SKM-1 treated with dmso at 0.1 percent for 144 hours (cell line): ENCODE results near the gene TSPO.

Experiments used
- DNase-seq: peaks from one replicate; lab custom pipeline; 2025; ENCODE audit not compliant: unreplicated experiment; lab: John Stamatoyannopoulos, UW

The TSPO gene

GRCh38 chr22:43157874-43158546, 6.7 kb downstream of the TSPO start:
- DNase-seq = no peak

DNA sequence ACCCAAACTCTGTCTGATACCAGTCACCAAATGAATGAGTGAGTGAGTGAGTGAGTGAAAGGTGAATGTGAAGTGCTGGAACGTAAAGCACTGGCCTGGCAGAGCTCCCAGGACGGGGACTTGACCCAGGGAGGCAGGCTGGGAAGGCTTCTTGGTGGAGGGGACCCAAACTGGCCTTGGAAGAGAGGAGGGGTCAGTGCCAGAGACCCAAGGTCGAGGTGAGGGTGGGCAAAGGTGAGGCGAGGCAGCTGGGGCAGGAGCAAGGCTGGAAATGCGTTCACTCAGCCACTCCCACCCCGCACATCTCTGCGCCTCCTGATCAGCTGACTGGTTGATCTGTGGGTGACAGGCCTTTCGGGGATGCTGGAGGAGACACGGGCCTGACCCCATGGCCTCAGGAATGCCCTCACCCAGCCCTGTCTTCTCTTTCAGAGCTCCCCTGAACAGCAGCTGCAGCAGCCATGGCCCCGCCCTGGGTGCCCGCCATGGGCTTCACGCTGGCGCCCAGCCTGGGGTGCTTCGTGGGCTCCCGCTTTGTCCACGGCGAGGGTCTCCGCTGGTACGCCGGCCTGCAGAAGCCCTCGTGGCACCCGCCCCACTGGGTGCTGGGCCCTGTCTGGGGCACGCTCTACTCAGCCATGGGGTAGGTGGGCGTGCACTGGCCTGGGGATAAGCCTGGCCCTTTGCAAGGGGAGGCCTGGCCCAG, 7.6 kb downstream of the TSPO start:
- DNase-seq = no peak

- no peak for DNase-seq
Measured at GRCh38 chr22:43159484-43160178, 8.3 kb downstream of the TSPO start.

- no peak for DNase-seq
Measured at GRCh38 chr22:43160497-43161126, 9.3 kb downstream of the TSPO start.

DNA sequence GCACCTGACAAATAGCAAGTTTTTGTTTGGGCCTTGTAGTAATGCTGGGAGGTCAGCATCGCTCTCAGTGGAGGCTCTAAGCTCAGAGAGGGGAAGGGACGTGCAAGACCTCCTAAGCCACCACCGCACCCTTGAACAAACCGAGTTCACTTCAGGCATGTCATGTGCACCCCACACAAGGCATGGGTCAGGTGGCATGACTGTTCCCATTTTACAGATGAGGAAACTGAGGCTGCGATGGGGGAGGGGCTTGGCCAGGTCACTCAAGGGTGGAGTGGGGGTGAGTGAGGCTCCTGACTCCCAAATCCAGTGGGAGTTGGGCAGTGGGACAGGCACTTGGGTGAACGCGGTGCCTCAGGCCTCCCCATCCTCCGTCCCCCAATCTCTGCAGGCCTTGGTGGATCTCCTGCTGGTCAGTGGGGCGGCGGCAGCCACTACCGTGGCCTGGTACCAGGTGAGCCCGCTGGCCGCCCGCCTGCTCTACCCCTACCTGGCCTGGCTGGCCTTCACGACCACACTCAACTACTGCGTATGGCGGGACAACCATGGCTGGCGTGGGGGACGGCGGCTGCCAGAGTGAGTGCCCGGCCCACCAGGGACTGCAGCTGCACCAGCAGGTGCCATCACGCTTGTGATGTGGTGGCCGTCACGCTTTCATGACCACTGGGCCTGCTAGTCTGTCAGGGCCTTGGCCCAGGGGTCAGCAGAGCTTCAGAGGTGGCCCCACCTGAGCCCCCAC, 11.2 kb downstream of the TSPO start:
- DNase-seq = no peak

DNA sequence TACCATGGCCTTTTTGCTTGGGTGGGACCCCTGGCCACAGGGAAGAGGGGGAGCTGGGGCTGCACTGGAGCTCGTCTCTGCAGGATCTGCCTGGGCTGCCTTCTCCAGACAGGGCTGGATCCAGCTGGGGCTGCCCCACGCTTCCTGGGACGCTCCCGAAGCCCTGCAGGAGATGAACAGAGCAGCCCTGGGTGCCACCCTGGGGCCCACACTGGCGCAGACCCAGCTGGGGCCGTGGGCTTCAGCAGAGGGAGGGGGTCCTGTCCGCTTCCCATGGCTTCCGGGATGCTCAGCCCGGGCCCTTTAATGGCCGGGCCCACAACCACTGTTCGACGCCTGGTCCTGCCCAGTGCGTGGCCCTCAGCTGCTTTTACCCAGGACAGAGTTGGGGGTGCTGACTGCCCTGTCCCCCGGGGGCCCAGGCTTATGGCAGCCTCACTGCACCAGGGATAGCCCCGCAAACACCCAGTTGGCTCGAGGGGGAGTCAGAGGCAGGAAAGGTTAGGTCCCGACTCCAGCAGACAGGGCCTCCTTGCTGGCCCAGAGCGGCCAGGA, 12.0 kb downstream of the TSPO start:
- no peak for DNase-seq

DNA sequence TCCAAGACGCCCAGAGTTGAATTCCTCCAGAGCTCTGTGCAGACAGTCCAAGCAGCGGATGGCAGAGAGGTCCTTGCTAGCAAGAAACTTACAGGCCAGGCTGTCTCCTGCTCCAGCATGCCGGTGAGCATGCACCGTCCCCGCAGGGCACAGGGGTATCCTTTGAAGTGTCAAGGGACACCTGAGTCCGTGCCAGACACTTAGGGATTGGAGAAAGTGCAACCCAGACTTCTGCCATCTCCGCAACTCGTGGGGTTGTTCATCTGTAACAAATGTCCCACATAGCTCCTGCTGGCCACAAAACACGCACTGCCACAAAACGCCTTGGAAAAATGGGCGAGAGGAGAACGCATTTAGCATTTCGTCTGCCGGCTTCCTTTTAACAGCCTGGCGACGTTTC, 13.3 kb downstream of the TSPO start:
- no peak for DNase-seq

GRCh38 chr22:43166132-43166930, 15.0 kb downstream of the TSPO start:
- DNase-seq = no peak

DNA sequence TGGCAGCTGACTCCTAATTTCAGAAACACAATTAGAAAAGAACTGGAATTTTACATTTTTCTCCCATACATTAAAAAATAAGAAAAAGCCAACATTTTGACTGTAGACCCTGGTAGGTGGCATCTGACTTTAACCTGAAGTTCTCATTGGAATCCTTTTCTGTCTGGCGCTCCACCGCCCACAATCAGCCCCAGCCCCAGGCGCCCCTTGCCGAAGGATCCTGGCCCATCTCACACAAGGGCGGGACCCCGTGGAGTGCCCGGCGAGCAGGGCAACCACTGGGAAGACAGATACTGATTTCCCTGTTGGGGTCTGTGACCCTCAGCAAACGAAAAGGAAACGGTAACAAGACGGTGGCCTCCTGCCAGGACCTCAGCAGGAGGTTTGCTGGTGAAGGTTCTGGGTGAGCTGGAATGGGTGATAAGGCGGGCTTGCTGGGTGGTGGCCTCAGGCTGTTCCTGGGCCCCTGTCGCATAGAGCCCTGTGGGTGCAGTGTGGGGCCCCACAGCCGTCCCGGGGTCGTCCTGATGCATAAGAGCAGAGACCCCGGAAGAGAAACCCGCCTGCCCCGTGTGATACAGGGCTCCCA, 15.7 kb downstream of the TSPO start:
- no peak for DNase-seq

- no peak for DNase-seq
Measured at GRCh38 chr22:43168471-43169309, 17.3 kb downstream of the TSPO start.

- DNase-seq = no peak
Measured at GRCh38 chr22:43169310-43170130, 18.2 kb downstream of the TSPO start.

GRCh38 chr22:43170131-43170480, 18.7 kb downstream of the TSPO start:
- no peak for DNase-seq

- DNase-seq = no peak
Measured at GRCh38 chr22:43171019-43171491, 19.7 kb downstream of the TSPO start.

- no peak for DNase-seq
Measured at GRCh38 chr22:43171607-43172006, 20.2 kb downstream of the TSPO start.

DNA sequence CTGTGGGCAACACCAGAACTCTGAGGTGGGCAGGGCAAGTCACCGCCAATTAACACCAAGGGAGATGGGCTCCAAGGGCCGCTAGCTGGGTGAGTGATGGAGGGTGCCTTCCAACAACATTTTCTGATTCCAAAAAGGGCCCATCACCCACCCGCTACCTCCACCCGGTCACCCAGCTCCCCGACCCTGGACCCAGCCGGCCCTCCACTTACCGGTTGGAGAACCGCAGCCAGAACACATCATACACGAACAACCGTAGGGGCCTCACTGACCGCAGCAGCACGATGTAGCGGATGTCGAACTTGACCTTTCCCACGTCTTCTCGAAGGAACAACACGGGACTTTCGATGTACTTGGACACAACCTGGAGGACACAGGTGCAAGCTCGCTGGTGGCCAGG, 20.8 kb downstream of the TSPO start:
- DNase-seq = no peak

DNA sequence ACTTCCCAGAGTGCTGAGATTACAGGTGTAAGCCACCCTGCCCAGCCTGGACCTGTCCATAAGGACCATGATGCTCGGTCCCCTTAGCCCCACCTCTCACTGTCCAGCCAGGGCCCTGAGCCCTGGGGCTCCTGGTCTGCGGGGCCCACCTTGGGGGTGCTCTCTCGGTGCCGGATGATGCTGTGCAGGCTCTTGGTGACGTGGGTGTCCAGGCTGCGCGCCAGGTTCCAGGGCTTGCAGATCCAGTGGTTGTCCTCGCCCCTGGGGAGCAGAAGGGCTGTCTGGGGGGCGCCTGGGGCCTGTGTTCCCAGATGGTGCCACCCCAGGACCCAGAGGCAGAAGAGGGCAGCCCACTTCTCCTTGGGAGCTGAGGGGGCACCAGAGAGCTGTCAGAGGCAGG, 22.2 kb downstream of the TSPO start:
- DNase-seq = no peak

DNA sequence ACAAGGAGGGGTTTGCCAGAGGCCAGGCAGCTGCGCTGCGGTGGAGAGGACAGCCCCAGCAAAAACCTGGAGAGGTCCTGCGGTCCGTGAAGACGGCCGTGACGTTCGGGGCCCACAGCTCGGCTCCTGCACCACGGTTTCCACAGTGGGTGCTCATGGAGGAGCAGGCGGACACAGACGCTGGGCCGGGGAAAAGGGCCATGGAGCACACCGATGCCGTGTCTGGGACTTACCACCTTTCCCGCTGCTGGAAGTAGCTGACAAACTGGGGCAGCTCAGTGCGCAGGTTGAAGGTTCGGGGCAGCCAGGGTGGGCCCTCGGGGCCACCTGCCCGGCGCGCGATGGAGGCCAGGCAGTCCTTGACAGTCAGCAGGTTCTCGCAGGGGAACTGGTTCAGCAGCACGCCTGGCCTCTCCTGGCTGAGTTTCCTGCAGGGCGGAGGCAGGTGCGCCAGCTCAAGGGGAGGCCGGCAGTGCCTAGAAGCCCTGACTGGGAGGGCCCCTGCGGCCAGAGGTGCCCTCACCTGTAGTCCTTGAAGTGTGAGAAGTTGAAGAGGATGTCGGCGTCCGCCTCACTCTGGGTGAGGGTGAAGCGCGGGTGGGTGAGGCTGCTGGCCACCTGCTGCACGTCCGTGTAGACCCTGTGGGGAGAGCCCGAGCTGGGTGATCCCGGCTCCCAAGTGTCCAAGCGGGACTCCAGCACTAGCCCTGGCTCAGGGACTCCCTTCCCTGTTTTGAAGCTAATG, 22.8 kb downstream of the TSPO start:
- DNase-seq = no peak
